ENCODE data around the gene TAP1. TPM values are rescaled to one million over a fixed set of nuclear protein-coding genes. Genes with fewer than 3 reads are reported as not detected.

Gene TAP1
- total and polyA plus RNA-seq, 2 of the 8 experiments (the other 6 are each of a cell fraction or from before 2014, with no cell fraction given), result 16.8 to 22.0 TPM

GRCh38 chr6:32876603-32877002, 23.1 kb upstream of the TAP1 start:
- H3K56ac ChIP-seq (replicated peaks; ENCODE audit: insufficient read length, low read depth, low read length), result no peak overlapping the region
- no peak for FAIRE-seq
- TF ChIP-seq HDAC2 (IDR thresholded peaks at IDR 0.05; ENCODE audit: borderline replicate concordance in 1 of 2, low read depth in 2 of 2, low read length in 2 of 2) (no peak), ZNF274 (IDR thresholded peaks at IDR 0.05; ENCODE audit: borderline replicate concordance, extremely low read depth, low read length) (no peak), GABPA (IDR thresholded peaks at IDR 0.05; ENCODE audit: borderline replicate concordance, insufficient read depth, low read length) (no peak), TCF12 (IDR thresholded peaks at IDR 0.05; ENCODE audit: low read depth, low read length) (no peak), CTBP2 (IDR thresholded peaks at IDR 0.05; ENCODE audit: borderline replicate concordance, insufficient read depth, insufficient read length, low read length) (no peak), USF2 (IDR thresholded peaks at IDR 0.05; ENCODE audit: low read length) (no peak), CBX5 (IDR thresholded peaks at IDR 0.05; ENCODE audit: low read depth, low read length) (no peak), NANOG (IDR thresholded peaks at IDR 0.05; ENCODE audit: insufficient read depth, low read depth, low read length, poor library complexity, severe bottlenecking) (no peak), CTCF (IDR thresholded peaks at IDR 0.05; ENCODE audit: control extremely low read depth in 1 of 3, insufficient read depth in 1 of 3, low read depth in 1 of 3, low read length in 3 of 3) (no peak)

More at GRCh38 chr6:32876603-32877002, 23.1 kb upstream of the TAP1 start:
- H2BK120ac ChIP-seq (replicated peaks; ENCODE audit: low read depth, low read length), result no peak overlapping the region
- no peak overlapping the region for H4K91ac ChIP-seq (replicated peaks; ENCODE audit: insufficient read length, low read length)
- H2BK15ac ChIP-seq (ENCODE audit: low read length), result no peak overlapping the region
- no peaks in the 10 kb centered on the region for H4K20me1 ChIP-seq (replicated peaks in 1 of 2; ENCODE audit: control insufficient read depth in 1 of 2, insufficient read depth in 2 of 2, low read length in 2 of 2)
- no peak overlapping the region for H3K4me2 ChIP-seq (ENCODE audit: insufficient read depth in 1 of 2, low read depth in 2 of 2, low read length in 2 of 2)
- no peak overlapping the region for H3K4me3 ChIP-seq (ENCODE audit: extremely low read depth in 1 of 4, insufficient read depth in 2 of 4, low read depth in 3 of 4, low read length in 4 of 4)
- no peak overlapping the region for H3K9ac ChIP-seq (replicated peaks in 1 of 4; ENCODE audit: extremely low read depth in 1 of 4, low read depth in 3 of 4, low read length in 3 of 4)
- no peaks in the 10 kb centered on the region for H3K27me3 ChIP-seq (replicated peaks in 1 of 4; ENCODE audit: control insufficient read depth in 3 of 4, extremely low read depth in 1 of 4, insufficient read depth in 3 of 4, low read length in 3 of 4)
- H2BK20ac ChIP-seq (ENCODE audit: low read length), result no peak overlapping the region
- no peaks in the 10 kb centered on the region for H3K4me1 ChIP-seq (replicated peaks in 1 of 4; ENCODE audit: control insufficient read depth in 3 of 4, insufficient read depth in 4 of 4, low read length in 3 of 4)
- no peaks in the 10 kb centered on the region for H3K79me2 ChIP-seq (ENCODE audit: control insufficient read depth in 1 of 2, insufficient read depth in 2 of 2, low read length in 2 of 2)
- CTCF ChIA-PET (ENCODE audit: partially characterized antibody), result interaction anchor here (0.9 to 1.6 kb wide), 2 partner anchors 9 to 57 kb away, joined by 4 to 7 read pairs; no protein-coding TSS in a partner anchor
- no peaks in the 10 kb centered on the region for H3K79me1 ChIP-seq (ENCODE audit: low read depth, low read length)
- no peak overlapping the region for H4K5ac ChIP-seq (ENCODE audit: insufficient read length, low read depth, low read length)
- no peak overlapping the region for H2BK5ac ChIP-seq (ENCODE audit: low read depth, low read length)
- H2AK5ac ChIP-seq (ENCODE audit: low read depth, low read length), result no peak overlapping the region
- POLR2A ChIA-PET (ENCODE audit: partially characterized antibody), result interaction anchor here (2.4 kb wide), 1 partner anchor 95 kb away, joined by 10 read pairs; no protein-coding TSS in a partner anchor
- no peak overlapping the region for H2BK12ac ChIP-seq (ENCODE audit: low read depth, low read length)
- no peak overlapping the region for H3K27ac ChIP-seq (ENCODE audit: low read depth, low read length)
- H3K23me2 ChIP-seq (ENCODE audit: low read depth, low read length), result no peaks in the 10 kb centered on the region
- H3K4ac ChIP-seq (replicated peaks; ENCODE audit: insufficient read length, low read depth, low read length), result no peak overlapping the region
- no peak overlapping the region for H4K8ac ChIP-seq (ENCODE audit: extremely low read depth, insufficient read depth, low read length)
- 82% methylated on average over 2 of the region's 2 CpGs; no CpG with 5 or more reads in 1 of the 2 experiments for WGBS, 2 experiments (ENCODE audit: extremely low coverage in 1 of 2, insufficient coverage in 1 of 2, insufficient read length in 1 of 2, insufficient replicate concordance in 2 of 2, low coverage in 1 of 2, low lambda C conversion rate in 2 of 2, missing lambda C conversion rate in 1 of 2)
- no peaks in the 10 kb centered on the region for H3K36me3 ChIP-seq (ENCODE audit: control insufficient read depth in 2 of 4, insufficient read depth in 4 of 4, low read length in 3 of 4)
- no peaks in the 10 kb centered on the region for H3K9me3 ChIP-seq (ENCODE audit: insufficient read depth in 2 of 2, low read depth in 1 of 2, low read length in 1 of 2)
- no peak overlapping the region for H3K18ac ChIP-seq (ENCODE audit: extremely low read depth, low read length)
- H3K14ac ChIP-seq (ENCODE audit: insufficient read length), result no peak overlapping the region
- no peak overlapping the region for H3K23ac ChIP-seq (ENCODE audit: insufficient read length)
- DNase-seq (ENCODE audit: low read depth in 1 of 2, low spot score in 2 of 2), result no peak
- H2AFZ ChIP-seq (ENCODE audit: low read length), result no peak overlapping the region

All from H1 (cell line).